Measurements from ENCODE around the gene JAK1.

The JAK1 gene

GRCh38 chr1:64979358-64979757, 13.0 kb upstream of the JAK1 start:
- Histone ChIP-seq H3K27me3 (ENCODE audit: insufficient read depth, insufficient read length) (no peaks in the 10 kb centered on the region), H3K9ac (ENCODE audit: insufficient read length, low read depth) (no peak overlapping the region), H3K36me3 (ENCODE audit: insufficient read depth, insufficient read length, low read length) (no peaks in the 10 kb centered on the region), H3K9me3 (ENCODE audit: insufficient read depth, low read length) (no peaks in the 10 kb centered on the region), H3K4me1 (ENCODE audit: insufficient read depth, insufficient read length) (no peaks in the 10 kb centered on the region), H3K4me3 (ENCODE audit: insufficient read length, low read depth) (no peak overlapping the region)
- no peak for TF ChIP-seq YY1 (IDR thresholded peaks at IDR 0.05; ENCODE audit: insufficient read depth, insufficient read length)
- no peak for TF ChIP-seq SUZ12 (IDR thresholded peaks at IDR 0.05; ENCODE audit: extremely low read depth, insufficient read depth, insufficient read length)
- no peak for TF ChIP-seq ZNF274 (IDR thresholded peaks at IDR 0.05; ENCODE audit: low read depth, low read length)
- no peak for DNase-seq (ENCODE audit: low read depth, low spot score)

GRCh38 chr1:64976361-64976760, 10.0 kb upstream of the JAK1 start:
- DNase-seq (ENCODE audit: low read depth, low spot score) = no peak
- H3K4me3 ChIP-seq (ENCODE audit: insufficient read length, low read depth) = no peak overlapping the region
- no peak overlapping the region for H3K9ac ChIP-seq (ENCODE audit: insufficient read length, low read depth)
- H3K4me1 ChIP-seq (ENCODE audit: insufficient read depth, insufficient read length) = no peaks in the 10 kb centered on the region
- no peak for TF ChIP-seq YY1 (IDR thresholded peaks at IDR 0.05; ENCODE audit: insufficient read depth, insufficient read length)
- TF ChIP-seq SUZ12 (IDR thresholded peaks at IDR 0.05; ENCODE audit: extremely low read depth, insufficient read depth, insufficient read length) = no peak
- no peak for TF ChIP-seq ZNF274 (IDR thresholded peaks at IDR 0.05; ENCODE audit: low read depth, low read length)
- H3K9me3 ChIP-seq (ENCODE audit: insufficient read depth, low read length) = no peaks in the 10 kb centered on the region
- no peaks in the 10 kb centered on the region for H3K27me3 ChIP-seq (ENCODE audit: insufficient read depth, insufficient read length)
- no peaks in the 10 kb centered on the region for H3K36me3 ChIP-seq (ENCODE audit: insufficient read depth, insufficient read length, low read length)

- H3K36me3 ChIP-seq (ENCODE audit: insufficient read depth, insufficient read length, low read length) = no peaks in the 10 kb centered on the region
- no peaks in the 10 kb centered on the region for H3K9me3 ChIP-seq (ENCODE audit: insufficient read depth, low read length)
- H3K4me1 ChIP-seq (ENCODE audit: insufficient read depth, insufficient read length) = no peaks in the 10 kb centered on the region
- DNase-seq (ENCODE audit: low read depth, low spot score) = no peak
- no peak overlapping the region for H3K9ac ChIP-seq (ENCODE audit: insufficient read length, low read depth)
- no peak overlapping the region for H3K4me3 ChIP-seq (ENCODE audit: insufficient read length, low read depth)
- H3K27me3 ChIP-seq (ENCODE audit: insufficient read depth, insufficient read length) = no peaks in the 10 kb centered on the region
- TF ChIP-seq YY1 (IDR thresholded peaks at IDR 0.05; ENCODE audit: insufficient read depth, insufficient read length) (no peak), SUZ12 (IDR thresholded peaks at IDR 0.05; ENCODE audit: extremely low read depth, insufficient read depth, insufficient read length) (no peak), ZNF274 (IDR thresholded peaks at IDR 0.05; ENCODE audit: low read depth, low read length) (no peak)
Measured at GRCh38 chr1:64975740-64976139, 9.4 kb upstream of the JAK1 start.

GRCh38 chr1:64975127-64975526, 8.8 kb upstream of the JAK1 start:
- Histone ChIP-seq H3K9me3 (ENCODE audit: insufficient read depth, low read length) (no peaks in the 10 kb centered on the region), H3K9ac (ENCODE audit: insufficient read length, low read depth) (no peak overlapping the region), H3K36me3 (ENCODE audit: insufficient read depth, insufficient read length, low read length) (no peaks in the 10 kb centered on the region), H3K4me1 (ENCODE audit: insufficient read depth, insufficient read length) (no peaks in the 10 kb centered on the region), H3K4me3 (ENCODE audit: insufficient read length, low read depth) (no peak overlapping the region), H3K27me3 (ENCODE audit: insufficient read depth, insufficient read length) (no peaks in the 10 kb centered on the region)
- DNase-seq (ENCODE audit: low read depth, low spot score) = no peak
- TF ChIP-seq SUZ12 (IDR thresholded peaks at IDR 0.05; ENCODE audit: extremely low read depth, insufficient read depth, insufficient read length) (no peak), YY1 (IDR thresholded peaks at IDR 0.05; ENCODE audit: insufficient read depth, insufficient read length) (no peak), ZNF274 (IDR thresholded peaks at IDR 0.05; ENCODE audit: low read depth, low read length) (no peak)

- no peaks in the 10 kb centered on the region for H3K4me1 ChIP-seq (ENCODE audit: insufficient read depth, insufficient read length)
- no peaks in the 10 kb centered on the region for H3K9me3 ChIP-seq (ENCODE audit: insufficient read depth, low read length)
- no peaks in the 10 kb centered on the region for H3K27me3 ChIP-seq (ENCODE audit: insufficient read depth, insufficient read length)
- no peak for TF ChIP-seq SUZ12 (IDR thresholded peaks at IDR 0.05; ENCODE audit: extremely low read depth, insufficient read depth, insufficient read length)
- no peak for TF ChIP-seq ZNF274 (IDR thresholded peaks at IDR 0.05; ENCODE audit: low read depth, low read length)
- no peaks in the 10 kb centered on the region for H3K36me3 ChIP-seq (ENCODE audit: insufficient read depth, insufficient read length, low read length)
- H3K9ac ChIP-seq (ENCODE audit: insufficient read length, low read depth) = no peak overlapping the region
- no peak overlapping the region for H3K4me3 ChIP-seq (ENCODE audit: insufficient read length, low read depth)
- DNase-seq (ENCODE audit: low read depth, low spot score) = no peak
Measured at GRCh38 chr1:64974288-64974825, 8.0 kb upstream of the JAK1 start.

- Histone ChIP-seq H3K9ac (ENCODE audit: insufficient read length, low read depth) (no peak overlapping the region), H3K27me3 (ENCODE audit: insufficient read depth, insufficient read length) (peaks cover 3% of the 10 kb centered on the region), H3K36me3 (ENCODE audit: insufficient read depth, insufficient read length, low read length) (no peaks in the 10 kb centered on the region), H3K9me3 (ENCODE audit: insufficient read depth, low read length) (no peaks in the 10 kb centered on the region), H3K4me3 (ENCODE audit: insufficient read length, low read depth) (no peak overlapping the region), H3K4me1 (ENCODE audit: insufficient read depth, insufficient read length) (no peaks in the 10 kb centered on the region)
- TF ChIP-seq YY1 (IDR thresholded peaks at IDR 0.05; ENCODE audit: insufficient read depth, insufficient read length) = no peak
- no peak for TF ChIP-seq SUZ12 (IDR thresholded peaks at IDR 0.05; ENCODE audit: extremely low read depth, insufficient read depth, insufficient read length)
- no peak for TF ChIP-seq ZNF274 (IDR thresholded peaks at IDR 0.05; ENCODE audit: low read depth, low read length)
- DNase-seq (ENCODE audit: low read depth, low spot score) = no peak
Measured at GRCh38 chr1:64973061-64973647, 6.8 kb upstream of the JAK1 start.

GRCh38 chr1:64969305-64970046, 3.1 kb upstream of the JAK1 start:
- no peak for DNase-seq (ENCODE audit: low read depth, low spot score)
- no peak for TF ChIP-seq YY1 (IDR thresholded peaks at IDR 0.05; ENCODE audit: insufficient read depth, insufficient read length)
- no peak for TF ChIP-seq SUZ12 (IDR thresholded peaks at IDR 0.05; ENCODE audit: extremely low read depth, insufficient read depth, insufficient read length)
- peaks cover 29% of the 10 kb centered on the region for H3K27me3 ChIP-seq (ENCODE audit: insufficient read depth, insufficient read length)
- H3K9ac ChIP-seq (ENCODE audit: insufficient read length, low read depth) = no peak overlapping the region
- no peaks in the 10 kb centered on the region for H3K9me3 ChIP-seq (ENCODE audit: insufficient read depth, low read length)
- H3K36me3 ChIP-seq (ENCODE audit: insufficient read depth, insufficient read length, low read length) = no peaks in the 10 kb centered on the region
- H3K4me3 ChIP-seq (ENCODE audit: insufficient read length, low read depth) = no peak overlapping the region
- no peaks in the 10 kb centered on the region for H3K4me1 ChIP-seq (ENCODE audit: insufficient read depth, insufficient read length)

All from NT2/D1 (cell line).